Activated B cell treated with CpG ODN at 0.5 μM for 24 hours (primary cell): Measurements from ENCODE around the gene MLXIPL. TPM values are rescaled to one million over a fixed set of nuclear protein-coding genes. Genes with fewer than 3 reads are reported as not detected.

Experiments used
- ATAC-seq: fragments of 200-7000 bp; cut with Tn5 transposase; one replicate; pipeline ENCODE4 v1.10.0; 2021; ENCODE audit warnings: low read depth, mild to moderate bottlenecking, moderate library complexity
- CTCF ChIA-PET: fragments of 350-600 bp; sonication (Branson Sonifier 250); formaldehyde crosslinking; loops from one replicate; lab custom pipeline; 2021; ENCODE audit warnings: antibody characterized with exemption; lab: Charles Lee
- POLR2A ChIA-PET: fragments of 350-600 bp; sonication (Branson Sonifier 250); formaldehyde crosslinking; loops from one replicate; lab custom pipeline; 2021; ENCODE audit warnings: antibody characterized with exemption; lab: Charles Lee
- DNase-seq: peaks from one replicate; pipeline ENCODE4 v3.0.0; 2022
- H3K27ac Mint-ChIP-seq: one replicate; pipeline ENCODE4 v1.8.0; 2020; ENCODE audit warnings: mixed read lengths
- H3K27me3 Mint-ChIP-seq: one replicate; pipeline ENCODE4 v1.8.0; 2021; ENCODE audit warnings: mixed read lengths
- H3K36me3 Mint-ChIP-seq: one replicate; pipeline ENCODE4 v1.8.0; 2021; ENCODE audit warnings: low read depth, mixed read lengths
- H3K4me1 Mint-ChIP-seq: one replicate; pipeline ENCODE4 v1.8.0; 2021; ENCODE audit warnings: mixed read lengths
- H3K4me3 Mint-ChIP-seq: one replicate; pipeline ENCODE4 v1.8.0; 2020; ENCODE audit warnings: mild to moderate bottlenecking, mixed read lengths
- H3K9me3 Mint-ChIP-seq: one replicate; pipeline ENCODE4 v1.8.0; 2020; ENCODE audit warnings: mixed read lengths
- intact Hi-C: fragments of 100-400 bp; cut with micrococcal nuclease; formaldehyde crosslinking; loops from one replicate; pipeline ENCODE4 v1.15.1; 2024
- total RNA-seq: library from RNA; stranded (reverse); gene quantifications from 2 replicates; pipeline ENCODE4 v1.2.3, GENCODE V29; 2022
- TF ChIP-seq, protein P1 (sequence below): fragments of 200-600 bp; IDR thresholded peaks from one replicate; pipeline ENCODE4 v1.8.0; 2022; ENCODE audit warnings: antibody characterized with exemption, mild to moderate bottlenecking

Gene MLXIPL, protein sequence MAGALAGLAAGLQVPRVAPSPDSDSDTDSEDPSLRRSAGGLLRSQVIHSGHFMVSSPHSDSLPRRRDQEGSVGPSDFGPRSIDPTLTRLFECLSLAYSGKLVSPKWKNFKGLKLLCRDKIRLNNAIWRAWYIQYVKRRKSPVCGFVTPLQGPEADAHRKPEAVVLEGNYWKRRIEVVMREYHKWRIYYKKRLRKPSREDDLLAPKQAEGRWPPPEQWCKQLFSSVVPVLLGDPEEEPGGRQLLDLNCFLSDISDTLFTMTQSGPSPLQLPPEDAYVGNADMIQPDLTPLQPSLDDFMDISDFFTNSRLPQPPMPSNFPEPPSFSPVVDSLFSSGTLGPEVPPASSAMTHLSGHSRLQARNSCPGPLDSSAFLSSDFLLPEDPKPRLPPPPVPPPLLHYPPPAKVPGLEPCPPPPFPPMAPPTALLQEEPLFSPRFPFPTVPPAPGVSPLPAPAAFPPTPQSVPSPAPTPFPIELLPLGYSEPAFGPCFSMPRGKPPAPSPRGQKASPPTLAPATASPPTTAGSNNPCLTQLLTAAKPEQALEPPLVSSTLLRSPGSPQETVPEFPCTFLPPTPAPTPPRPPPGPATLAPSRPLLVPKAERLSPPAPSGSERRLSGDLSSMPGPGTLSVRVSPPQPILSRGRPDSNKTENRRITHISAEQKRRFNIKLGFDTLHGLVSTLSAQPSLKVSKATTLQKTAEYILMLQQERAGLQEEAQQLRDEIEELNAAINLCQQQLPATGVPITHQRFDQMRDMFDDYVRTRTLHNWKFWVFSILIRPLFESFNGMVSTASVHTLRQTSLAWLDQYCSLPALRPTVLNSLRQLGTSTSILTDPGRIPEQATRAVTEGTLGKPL
- total RNA-seq = not detected in 2 replicates

DNA sequence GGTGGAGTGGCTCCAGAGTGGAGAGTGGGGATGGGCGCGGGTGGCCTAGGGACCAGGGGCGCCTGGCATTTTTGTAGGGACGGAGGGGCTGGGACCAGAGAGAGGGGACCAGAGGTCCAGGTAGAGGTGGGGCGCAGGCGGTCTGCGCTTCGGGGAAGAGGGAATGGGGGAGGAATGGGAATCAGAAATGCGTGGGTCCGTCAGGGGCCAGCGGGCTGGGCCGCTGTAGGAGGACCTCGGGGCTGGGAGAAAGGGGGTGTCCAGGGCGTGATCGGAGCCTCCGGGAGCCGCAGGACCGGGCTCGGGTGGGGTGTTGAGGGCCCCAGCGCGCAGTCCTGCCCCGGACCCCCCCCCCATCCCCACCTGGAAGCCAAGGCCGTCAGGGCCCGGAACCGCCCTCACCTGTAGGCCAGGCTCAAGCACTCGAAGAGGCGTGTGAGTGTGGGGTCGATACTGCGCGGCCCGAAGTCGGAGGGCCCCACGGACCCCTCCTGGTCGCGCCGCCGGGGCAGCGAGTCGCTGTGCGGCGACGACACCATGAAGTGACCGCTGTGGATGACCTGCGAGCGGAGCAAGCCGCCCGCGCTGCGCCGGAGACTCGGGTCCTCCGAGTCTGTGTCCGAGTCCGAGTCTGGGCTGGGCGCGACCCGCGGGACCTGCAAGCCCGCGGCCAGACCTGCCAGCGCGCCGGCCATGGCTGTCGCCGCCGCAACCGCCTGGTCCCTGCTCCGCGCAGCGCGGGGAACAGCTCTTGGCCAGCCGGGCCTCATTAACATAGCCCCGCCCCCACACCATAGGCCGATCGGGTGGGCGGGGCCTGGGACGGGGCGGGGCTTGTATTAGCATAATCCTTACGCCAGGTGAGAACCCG, at the start of gene MLXIPL:
Gene MLXIPL, minus strand, starts transcription at position 725 of the 871 bp plus-strand sequence. Its CDS starts 30 bp downstream, at position 695.
- TF ChIP-seq, protein P1, sequence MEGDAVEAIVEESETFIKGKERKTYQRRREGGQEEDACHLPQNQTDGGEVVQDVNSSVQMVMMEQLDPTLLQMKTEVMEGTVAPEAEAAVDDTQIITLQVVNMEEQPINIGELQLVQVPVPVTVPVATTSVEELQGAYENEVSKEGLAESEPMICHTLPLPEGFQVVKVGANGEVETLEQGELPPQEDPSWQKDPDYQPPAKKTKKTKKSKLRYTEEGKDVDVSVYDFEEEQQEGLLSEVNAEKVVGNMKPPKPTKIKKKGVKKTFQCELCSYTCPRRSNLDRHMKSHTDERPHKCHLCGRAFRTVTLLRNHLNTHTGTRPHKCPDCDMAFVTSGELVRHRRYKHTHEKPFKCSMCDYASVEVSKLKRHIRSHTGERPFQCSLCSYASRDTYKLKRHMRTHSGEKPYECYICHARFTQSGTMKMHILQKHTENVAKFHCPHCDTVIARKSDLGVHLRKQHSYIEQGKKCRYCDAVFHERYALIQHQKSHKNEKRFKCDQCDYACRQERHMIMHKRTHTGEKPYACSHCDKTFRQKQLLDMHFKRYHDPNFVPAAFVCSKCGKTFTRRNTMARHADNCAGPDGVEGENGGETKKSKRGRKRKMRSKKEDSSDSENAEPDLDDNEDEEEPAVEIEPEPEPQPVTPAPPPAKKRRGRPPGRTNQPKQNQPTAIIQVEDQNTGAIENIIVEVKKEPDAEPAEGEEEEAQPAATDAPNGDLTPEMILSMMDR = no peak
- H3K36me3 Mint-ChIP-seq = no peaks in the 10 kb centered on the region
- H3K9me3 Mint-ChIP-seq = no peaks in the 10 kb centered on the region
- no peak within 1 kb of the TSS for H3K27ac Mint-ChIP-seq
- H3K4me1 Mint-ChIP-seq = peaks cover 11% of the 10 kb centered on the region
- H3K4me3 Mint-ChIP-seq = peak within 1 kb of the TSS; percentile 15
- CTCF ChIA-PET = no interaction called here
- peaks cover 40% of the 10 kb centered on the region for H3K27me3 Mint-ChIP-seq
- intact Hi-C loops = no loop called here
- DNase-seq (peak; percentile 21), ATAC-seq (peak; percentile 81)
- POLR2A ChIA-PET = no interaction called here

DNA sequence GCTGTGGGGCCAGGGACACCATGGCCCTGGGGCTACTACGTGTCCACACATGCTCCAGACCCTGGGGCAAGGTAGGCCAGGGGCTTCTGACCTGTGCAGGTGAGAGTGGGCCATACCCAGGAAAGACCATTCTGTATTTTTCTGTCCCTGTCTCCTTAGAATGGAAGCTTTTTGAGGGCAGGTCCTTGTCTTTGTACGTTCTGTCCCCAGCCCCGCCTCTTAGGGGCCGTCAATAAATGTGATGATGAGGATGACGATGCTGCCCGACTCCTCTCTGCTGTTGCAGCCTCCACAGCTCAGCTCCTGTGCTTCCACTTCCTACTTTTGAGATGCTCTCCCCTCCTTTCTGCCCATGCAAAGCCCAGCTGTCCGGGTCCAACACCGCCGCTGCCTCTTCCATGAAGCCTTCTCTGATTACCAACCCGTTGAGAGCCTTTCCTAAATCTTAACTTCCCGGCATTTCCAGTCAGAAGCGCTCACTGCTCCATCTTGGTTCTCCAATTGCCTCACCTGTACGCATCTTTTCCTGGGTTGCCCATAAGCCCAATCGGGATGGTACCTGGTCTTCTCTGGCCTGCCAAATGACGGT, 47.6 kb upstream of the MLXIPL start:
- peaks cover 6% of the 10 kb centered on the region for H3K4me1 Mint-ChIP-seq
- peaks cover 6% of the 10 kb centered on the region for H3K27me3 Mint-ChIP-seq
- H3K9me3 Mint-ChIP-seq = no peaks in the 10 kb centered on the region
- H3K27ac Mint-ChIP-seq = no peak overlapping the region
- no peak overlapping the region for H3K4me3 Mint-ChIP-seq
- H3K36me3 Mint-ChIP-seq = no peaks in the 10 kb centered on the region
- intact Hi-C loops = no loop called here
- ATAC-seq = no peak
- DNase-seq = no peak
- ChIA-PET CTCF (no interaction called here), POLR2A (no interaction called here)
- TF ChIP-seq, protein P1 = no peak

DNA sequence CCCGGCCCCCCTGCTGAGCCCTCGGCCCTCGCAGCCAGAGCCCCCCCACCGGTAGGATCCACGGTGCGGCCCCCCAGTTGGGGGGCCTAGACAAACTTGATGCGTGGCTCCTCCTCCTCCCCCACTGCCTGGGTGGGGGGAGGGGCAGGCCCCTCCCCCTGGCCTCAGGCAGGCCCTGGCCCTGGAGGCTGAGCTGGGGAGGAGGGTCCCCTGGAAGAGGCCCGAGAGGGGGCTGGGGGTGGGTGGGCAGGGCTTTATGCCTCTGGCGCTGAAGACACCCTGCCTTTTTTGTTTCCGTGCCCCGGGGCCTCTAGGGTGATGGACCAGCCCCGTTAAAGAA, 47.0 kb upstream of the MLXIPL start:
- Mint-ChIP-seq H3K4me3 (no peak overlapping the region), H3K27me3 (peaks cover 6% of the 10 kb centered on the region), H3K4me1 (peaks cover 6% of the 10 kb centered on the region), H3K27ac (no peak overlapping the region), H3K9me3 (no peaks in the 10 kb centered on the region), H3K36me3 (no peaks in the 10 kb centered on the region)
- ChIA-PET POLR2A (no interaction called here), CTCF (no interaction called here)
- TF ChIP-seq, protein P1 = no peak
- no peak for DNase-seq
- no peak for ATAC-seq
- intact Hi-C loops = no loop called here

DNA sequence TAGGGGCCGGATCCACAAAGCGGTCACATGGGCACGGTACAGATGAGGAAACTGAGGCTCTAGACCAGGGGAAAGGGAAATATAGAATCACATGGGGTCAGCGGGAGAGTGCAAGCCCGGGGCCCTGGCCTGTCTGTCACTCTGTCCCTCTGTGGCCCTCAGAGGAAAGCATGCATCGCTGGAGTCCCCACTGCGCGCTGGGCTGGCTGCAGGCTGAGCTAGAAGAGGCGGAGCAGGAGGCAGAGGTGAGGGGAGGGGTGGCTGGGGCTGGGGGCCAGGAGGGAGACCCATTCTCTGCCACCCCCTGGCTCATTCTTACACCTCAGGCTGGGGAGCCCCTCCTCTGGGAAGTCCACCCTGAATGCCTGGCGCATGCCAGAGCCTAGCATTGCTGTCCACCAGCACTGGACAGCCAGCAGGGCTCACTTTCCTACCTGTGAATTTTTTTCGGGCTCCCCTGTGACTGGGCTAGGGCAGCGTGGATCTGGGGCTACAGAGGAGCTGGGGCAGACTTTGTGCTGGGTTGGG, 45.6 kb upstream of the MLXIPL start:
- POLR2A ChIA-PET = no interaction called here
- H3K4me1 Mint-ChIP-seq = peaks cover 6% of the 10 kb centered on the region
- intact Hi-C loops = loop anchor here (5.0 kb wide), 2 partner anchors 67 to 172 kb away; partner anchors contain the start of genes ABHD11 and METTL27

More for the DNA sequence above, 45.6 kb upstream of the MLXIPL start:
- CTCF ChIA-PET = no interaction called here
- Mint-ChIP-seq H3K27ac (no peak overlapping the region), H3K36me3 (no peaks in the 10 kb centered on the region), H3K4me3 (no peak overlapping the region), H3K9me3 (no peaks in the 10 kb centered on the region), H3K27me3 (peaks cover 9% of the 10 kb centered on the region)
- TF ChIP-seq, protein P1 = no peak
- DNase-seq = no peak
- no peak for ATAC-seq
